ENCODE data around the gene NOP9.

The NOP9 gene

DNA sequence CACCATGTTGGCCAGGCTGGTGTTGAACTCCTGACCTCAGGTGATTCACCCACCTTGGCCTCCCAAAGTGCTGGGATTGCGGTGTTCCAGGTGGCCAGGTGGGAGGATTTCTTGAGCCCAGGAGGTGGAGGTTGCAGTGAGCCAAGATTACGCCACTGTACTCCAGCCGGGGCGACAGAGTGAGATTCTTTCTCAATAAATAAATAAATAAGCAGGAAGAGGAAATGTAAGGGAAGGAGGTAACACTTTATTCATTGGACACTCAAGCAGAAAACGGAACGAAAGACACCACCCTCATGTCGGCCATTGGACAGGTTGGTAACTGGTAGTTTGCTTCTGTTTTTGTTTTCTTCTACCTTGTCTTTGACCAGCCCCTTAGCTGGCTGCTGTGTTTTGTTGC lies 55.4 kb downstream of the NOP9 start (continued):
- TF ChIP-seq PPARA (CRISPR knock-in tag; IDR thresholded peaks at IDR 0.05; ENCODE audit: borderline replicate concordance) (no peak), OSR1 (CRISPR knock-in tag; IDR thresholded peaks at IDR 0.05) (no peak), TCF4 (CRISPR knock-in tag; IDR thresholded peaks at IDR 0.05; ENCODE audit: borderline replicate concordance) (no peak), BACH2 (CRISPR knock-in tag; IDR thresholded peaks at IDR 0.05; ENCODE audit: borderline replicate concordance) (no peak)

DNA sequence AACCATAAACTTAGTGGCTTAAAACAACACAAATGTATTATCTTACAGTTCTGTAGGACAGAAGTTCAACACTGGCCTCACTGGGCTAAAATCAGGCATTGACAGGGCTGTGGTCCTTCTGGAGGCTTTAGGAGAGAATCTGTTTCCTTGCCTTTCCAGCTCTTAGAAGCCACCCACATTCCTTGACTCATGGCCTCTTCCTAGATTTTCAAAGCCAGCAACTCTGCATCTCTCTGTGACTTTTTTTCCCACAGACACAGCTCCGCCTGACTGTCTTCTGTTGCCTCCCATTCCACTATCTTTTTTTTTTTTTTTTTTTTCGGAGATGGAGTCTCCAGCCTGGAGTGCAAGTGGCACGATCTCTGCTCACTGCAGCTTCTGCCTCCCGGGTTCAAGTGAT lies 56.6 kb downstream of the NOP9 start:
- no peak for TF ChIP-seq ZNF8 (CRISPR knock-in tag; IDR thresholded peaks at IDR 0.05)
- no peak for TF ChIP-seq TCF4 (CRISPR knock-in tag; IDR thresholded peaks at IDR 0.05; ENCODE audit: borderline replicate concordance)
- no peak for TF ChIP-seq ZNF70 (CRISPR knock-in tag; IDR thresholded peaks at IDR 0.05)
- TF ChIP-seq ZFP30 (CRISPR knock-in tag; IDR thresholded peaks at IDR 0.05) = no peak
- TF ChIP-seq, protein P1, sequence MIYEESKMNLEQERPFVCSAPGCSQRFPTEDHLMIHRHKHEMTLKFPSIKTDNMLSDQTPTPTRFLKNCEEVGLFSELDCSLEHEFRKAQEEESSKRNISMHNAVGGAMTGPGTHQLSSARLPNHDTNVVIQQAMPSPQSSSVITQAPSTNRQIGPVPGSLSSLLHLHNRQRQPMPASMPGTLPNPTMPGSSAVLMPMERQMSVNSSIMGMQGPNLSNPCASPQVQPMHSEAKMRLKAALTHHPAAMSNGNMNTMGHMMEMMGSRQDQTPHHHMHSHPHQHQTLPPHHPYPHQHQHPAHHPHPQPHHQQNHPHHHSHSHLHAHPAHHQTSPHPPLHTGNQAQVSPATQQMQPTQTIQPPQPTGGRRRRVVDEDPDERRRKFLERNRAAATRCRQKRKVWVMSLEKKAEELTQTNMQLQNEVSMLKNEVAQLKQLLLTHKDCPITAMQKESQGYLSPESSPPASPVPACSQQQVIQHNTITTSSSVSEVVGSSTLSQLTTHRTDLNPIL (CRISPR knock-in tag; IDR thresholded peaks at IDR 0.05; ENCODE audit: low read depth) = no peak
- no peak for TF ChIP-seq ISL1 (CRISPR knock-in tag; IDR thresholded peaks at IDR 0.05)
- TF ChIP-seq CSDC2 (CRISPR knock-in tag; IDR thresholded peaks at IDR 0.05) = no peak
- no peak for TF ChIP-seq ZFP3 (CRISPR knock-in tag; IDR thresholded peaks at IDR 0.05)
- no peak for TF ChIP-seq PPARA (CRISPR knock-in tag; IDR thresholded peaks at IDR 0.05; ENCODE audit: borderline replicate concordance)

More for the DNA sequence above, 56.6 kb downstream of the NOP9 start:
- no peak for ATAC-seq

Measured in SK-N-SH treated with all-trans-retinoic acid at 6 μM for 48 hours (cell line).